Ectodermal cell (in vitro differentiated cells): ENCODE results near the gene DDX59.

Source experiments
- H3K27ac ChIP-seq: 2 replicates; pipeline ENCODE4 v1.7.0; 2013; ENCODE audit warnings: mild to moderate bottlenecking, low read depth, low read length; ENCODE audit not compliant: insufficient read depth, poor library complexity, severe bottlenecking
- H3K27me3 ChIP-seq: 2 replicates; pipeline ENCODE4 v1.7.0; 2013; ENCODE audit warnings: mild to moderate bottlenecking, low read length; ENCODE audit not compliant: insufficient read depth, control insufficient read depth, poor library complexity, severe bottlenecking
- H3K36me3 ChIP-seq: one replicate; pipeline ENCODE4 v1.7.0; 2013; ENCODE audit warnings: low read length; ENCODE audit not compliant: control insufficient read depth, insufficient read depth
- H3K4me1 ChIP-seq: one replicate; pipeline ENCODE4 v1.7.0; 2013; ENCODE audit warnings: low read length; ENCODE audit not compliant: control insufficient read depth, insufficient read depth
- H3K4me3 ChIP-seq: 2 replicates; pipeline ENCODE4 v1.7.0; 2013; ENCODE audit warnings: low read depth, low read length, control low read depth; ENCODE audit not compliant: insufficient read depth
- H3K9me3 ChIP-seq: 2 replicates; pipeline ENCODE4 v1.7.0; 2013; ENCODE audit warnings: mild to moderate bottlenecking, low read length, moderate library complexity; ENCODE audit not compliant: control insufficient read depth
- WGBS, 2 experiments: methylation state at CpG; one replicate each; pipeline ENCODE4 v1.1.7; 2013; ENCODE audit warnings: missing lambda C conversion rate in 2 of 2; 5-methylcytosine and 5-hydroxymethylcytosine counted together

The DDX59 gene

DNA sequence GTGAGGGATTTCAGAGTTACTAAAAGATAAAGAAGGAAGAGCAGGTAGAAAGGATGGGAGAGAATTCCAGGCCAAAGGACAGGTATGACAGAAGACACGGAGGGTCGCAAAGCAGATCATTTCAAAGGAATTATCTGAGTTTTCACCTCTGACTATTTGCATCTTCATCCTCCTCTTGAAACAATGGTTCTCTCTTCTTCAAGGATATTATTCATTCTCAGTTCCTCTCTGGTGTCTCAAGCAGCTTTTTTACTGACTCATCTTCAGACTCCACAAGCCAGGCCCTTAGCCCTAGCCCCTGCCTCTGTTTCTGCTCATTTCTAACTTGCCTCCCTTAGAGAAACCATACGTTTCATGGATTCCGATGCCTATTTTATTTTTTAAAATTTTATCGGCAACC, 15.0 kb downstream of the DDX59 start:
- no peak overlapping the region for H3K27ac ChIP-seq
- H3K4me3 ChIP-seq, result no peak overlapping the region
- H3K9me3 ChIP-seq, result no peaks in the 10 kb centered on the region
- WGBS, 2 experiments, result 92 to 96% methylated on average over 5 of the region's 5 CpGs
- no peaks in the 10 kb centered on the region for H3K4me1 ChIP-seq
- H3K27me3 ChIP-seq, result no peaks in the 10 kb centered on the region
- H3K36me3 ChIP-seq, result peaks cover 17% of the 10 kb centered on the region

DNA sequence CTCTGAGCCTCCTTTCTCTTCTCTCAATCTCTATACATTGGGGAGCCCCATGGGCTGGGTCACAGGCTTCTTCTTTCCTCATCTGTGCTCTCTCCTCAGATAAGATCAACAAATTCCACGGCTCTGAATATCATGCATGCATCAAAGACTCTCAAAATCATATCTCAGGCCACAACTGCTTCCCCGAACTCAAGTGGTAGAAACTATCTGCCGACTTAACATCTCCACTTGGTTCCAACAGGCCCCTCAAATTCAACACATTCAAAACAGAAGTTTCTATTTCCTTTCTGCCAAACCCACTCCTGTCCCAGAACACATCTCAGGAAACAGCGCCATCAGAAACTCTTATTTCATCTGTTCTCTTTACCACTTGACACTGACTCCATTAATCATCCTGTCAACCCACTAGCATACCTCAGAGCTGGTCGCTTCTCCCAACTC, 16.7 kb downstream of the DDX59 start:
- Histone ChIP-seq H3K4me1 (no peaks in the 10 kb centered on the region), H3K9me3 (no peaks in the 10 kb centered on the region), H3K27ac (no peak overlapping the region), H3K27me3 (no peaks in the 10 kb centered on the region), H3K4me3 (no peak overlapping the region), H3K36me3 (peaks cover 15% of the 10 kb centered on the region)
- WGBS, 2 experiments, result 92 to 93% methylated on average over 5 of the region's 5 CpGs

DNA sequence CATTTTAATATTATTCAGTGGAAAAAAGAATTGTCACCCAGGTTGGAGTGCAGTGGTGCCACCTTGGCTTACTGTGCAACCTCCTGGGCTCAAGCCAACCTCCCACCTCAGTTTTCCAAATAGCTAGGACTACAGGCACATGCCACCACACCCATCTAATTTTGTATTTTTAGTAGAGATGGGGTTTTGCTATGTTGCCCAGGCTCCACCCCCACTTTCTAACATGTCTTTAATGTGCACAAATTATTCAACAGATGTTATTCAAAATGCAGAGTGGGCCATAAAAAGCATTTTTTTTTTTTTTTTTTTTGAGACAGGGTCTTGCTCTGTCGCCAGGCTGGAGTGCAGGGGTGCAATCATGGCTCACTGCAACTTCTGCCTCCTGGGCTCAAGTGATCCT, 17.3 kb downstream of the DDX59 start:
- H3K4me1 ChIP-seq, result no peaks in the 10 kb centered on the region
- H3K9me3 ChIP-seq, result no peaks in the 10 kb centered on the region
- H3K27me3 ChIP-seq, result no peaks in the 10 kb centered on the region
- H3K4me3 ChIP-seq, result no peak overlapping the region
- 88% methylated on average over 1 of the region's 1 CpG for WGBS, 2 experiments
- H3K36me3 ChIP-seq, result peaks cover 20% of the 10 kb centered on the region
- H3K27ac ChIP-seq, result no peak overlapping the region

DNA sequence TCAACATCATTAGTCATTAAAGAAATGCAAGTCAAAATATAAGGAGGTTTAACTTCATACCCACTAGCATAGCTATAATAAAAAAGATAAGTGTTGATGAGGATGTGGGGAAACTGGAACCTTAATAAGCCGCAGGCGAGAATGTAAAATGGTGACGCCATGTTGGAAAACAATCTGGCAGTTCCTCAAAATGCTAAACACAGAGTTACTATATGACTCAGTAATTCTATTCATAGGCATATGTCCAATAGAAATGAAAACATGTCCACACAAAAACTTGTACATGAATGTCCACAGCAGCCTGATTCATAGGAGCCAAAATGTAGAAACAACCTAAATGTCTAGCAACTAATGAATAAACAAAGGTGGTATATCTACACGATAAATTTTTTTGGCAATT, 23.2 kb downstream of the DDX59 start:
- Histone ChIP-seq H3K4me1 (no peaks in the 10 kb centered on the region), H3K36me3 (peaks cover 12% of the 10 kb centered on the region), H3K9me3 (no peaks in the 10 kb centered on the region), H3K27ac (no peak overlapping the region), H3K27me3 (no peaks in the 10 kb centered on the region), H3K4me3 (no peak overlapping the region)
- WGBS, 2 experiments, result 100% methylated on average over 4 of the region's 4 CpGs

DNA sequence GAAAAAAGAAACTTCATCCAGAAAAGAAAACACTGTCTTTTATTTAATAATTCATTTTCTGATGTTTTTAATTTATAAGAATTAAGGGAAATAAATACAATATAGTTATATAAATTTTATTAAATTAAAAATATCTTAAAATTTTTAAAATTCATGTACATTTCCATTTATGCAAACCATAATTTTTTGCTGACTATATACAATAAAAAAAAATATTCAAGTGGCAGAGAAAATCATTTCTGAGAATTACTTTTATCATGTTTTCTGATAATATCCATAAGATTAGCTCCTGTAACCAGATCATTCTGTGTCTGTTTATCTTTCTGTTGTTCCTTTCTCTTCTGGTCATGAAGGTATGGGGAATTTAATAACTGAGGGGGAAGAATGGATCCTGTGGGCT, 25.7 kb downstream of the DDX59 start:
- peaks cover 12% of the 10 kb centered on the region for H3K36me3 ChIP-seq
- no peak overlapping the region for H3K27ac ChIP-seq
- no peaks in the 10 kb centered on the region for H3K4me1 ChIP-seq
- H3K4me3 ChIP-seq, result no peak overlapping the region
- H3K27me3 ChIP-seq, result no peaks in the 10 kb centered on the region
- no peaks in the 10 kb centered on the region for H3K9me3 ChIP-seq

DNA sequence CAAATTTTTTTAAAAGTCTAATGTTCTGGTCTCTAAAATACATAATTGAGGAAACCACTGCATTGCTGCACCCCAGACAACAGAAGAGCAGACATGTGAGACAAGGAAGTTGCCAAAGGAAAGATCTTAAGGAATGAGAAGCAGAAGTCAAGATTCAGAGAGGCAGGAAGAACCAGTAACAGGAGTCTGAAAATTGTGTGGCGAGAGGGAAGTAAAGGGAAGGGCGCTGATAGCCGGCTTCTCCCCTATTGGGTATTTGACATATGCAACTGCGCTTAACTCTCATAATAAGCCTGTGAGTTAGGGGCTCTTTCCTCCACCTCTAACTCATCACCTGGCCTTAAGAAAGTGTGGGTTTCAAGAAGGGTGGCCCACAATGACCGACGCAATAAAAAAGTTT, 27.2 kb downstream of the DDX59 start:
- Histone ChIP-seq H3K27me3 (no peaks in the 10 kb centered on the region), H3K4me1 (no peaks in the 10 kb centered on the region), H3K27ac (no peak overlapping the region), H3K36me3 (peaks cover 5% of the 10 kb centered on the region), H3K9me3 (no peaks in the 10 kb centered on the region), H3K4me3 (no peak overlapping the region)
- WGBS, 2 experiments, result 92 to 95% methylated on average over 5 to 6 of the region's 6 CpGs

DNA sequence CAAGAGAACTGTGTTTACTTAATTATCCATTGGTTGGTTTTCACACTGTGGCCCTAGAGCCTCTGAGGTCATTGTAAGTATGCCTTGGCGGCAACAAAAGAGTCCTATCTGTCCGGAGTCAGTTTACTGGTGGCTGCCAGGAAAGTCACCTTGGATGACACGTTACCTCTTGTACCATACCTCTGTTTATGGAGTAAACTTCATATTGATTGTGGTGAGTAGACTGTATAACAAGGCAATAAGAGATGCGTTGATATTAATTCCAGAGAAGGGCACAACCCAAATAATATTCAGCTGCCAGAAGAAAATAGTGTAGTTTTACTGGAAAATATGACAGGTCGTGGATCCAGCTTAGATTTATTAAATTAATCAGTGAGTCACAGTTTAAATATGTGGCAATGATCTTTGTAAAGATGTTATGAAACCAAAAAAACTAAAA, 28.7 kb downstream of the DDX59 start:
- H3K4me1 ChIP-seq, result no peaks in the 10 kb centered on the region
- 88 to 96% methylated on average over 5 of the region's 5 CpGs for WGBS, 2 experiments
- H3K27me3 ChIP-seq, result no peaks in the 10 kb centered on the region
- H3K4me3 ChIP-seq, result no peak overlapping the region
- H3K9me3 ChIP-seq, result no peaks in the 10 kb centered on the region
- peaks cover 1% of the 10 kb centered on the region for H3K36me3 ChIP-seq
- no peak overlapping the region for H3K27ac ChIP-seq

DNA sequence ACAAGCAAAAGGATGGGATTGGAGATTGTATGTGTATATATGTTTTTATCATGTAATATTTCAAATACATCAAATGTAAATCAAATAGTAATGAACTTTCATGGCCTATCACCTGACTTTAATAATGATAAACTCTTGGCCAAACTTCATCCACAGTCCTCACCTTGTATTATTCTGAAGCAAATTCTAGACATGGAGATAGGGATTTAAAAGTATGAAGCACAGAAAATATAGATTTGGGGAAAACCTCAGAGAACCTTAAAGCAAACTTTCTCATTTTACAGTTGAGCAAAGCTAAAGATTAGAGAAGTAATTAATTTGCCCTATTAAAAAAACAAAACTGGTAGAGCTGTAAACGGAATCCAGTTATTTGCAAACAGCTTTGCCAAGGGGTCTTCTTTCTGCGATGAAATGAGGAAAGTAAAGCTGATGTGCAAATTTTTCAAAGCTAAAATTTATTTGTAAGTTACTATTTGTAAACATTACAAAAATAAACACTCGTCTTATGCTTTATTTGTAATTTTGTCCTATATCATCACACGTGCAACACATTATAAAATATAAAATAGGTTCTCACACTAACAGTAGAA, 29.2 kb downstream of the DDX59 start:
- Histone ChIP-seq H3K36me3 (no peaks in the 10 kb centered on the region), H3K4me3 (no peak overlapping the region), H3K27ac (no peak overlapping the region), H3K27me3 (no peaks in the 10 kb centered on the region), H3K9me3 (no peaks in the 10 kb centered on the region), H3K4me1 (no peaks in the 10 kb centered on the region)
- whole genome bisulfite sequencing, 2 experiments, result 92 to 100% methylated on average over 2 to 4 of the region's 4 CpGs

DNA sequence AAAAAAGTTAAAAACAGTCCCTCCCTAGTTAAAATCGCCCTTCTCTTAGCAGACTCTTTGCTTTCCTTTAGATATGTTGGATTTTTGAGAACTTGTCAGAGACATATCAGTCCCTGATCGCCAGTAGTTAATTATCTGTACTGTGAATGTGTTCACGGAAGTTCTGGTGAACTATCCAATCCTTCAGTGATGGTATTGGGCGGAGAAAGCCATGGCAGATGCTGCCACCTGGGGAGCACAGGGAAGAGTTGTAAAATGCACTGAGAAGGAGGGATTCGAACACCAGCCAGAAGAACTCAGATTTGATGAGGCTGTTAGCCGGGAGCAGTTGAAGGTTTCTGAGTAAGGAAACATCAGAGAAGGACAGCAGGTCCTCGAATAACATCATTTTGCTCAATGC, 31.6 kb downstream of the DDX59 start:
- no peaks in the 10 kb centered on the region for H3K27me3 ChIP-seq
- no peak overlapping the region for H3K4me3 ChIP-seq
- H3K27ac ChIP-seq, result no peak overlapping the region
- WGBS, 2 experiments, result 93 to 94% methylated on average over 7 of the region's 7 CpGs
- no peaks in the 10 kb centered on the region for H3K4me1 ChIP-seq
- no peaks in the 10 kb centered on the region for H3K9me3 ChIP-seq
- H3K36me3 ChIP-seq, result no peaks in the 10 kb centered on the region

DNA sequence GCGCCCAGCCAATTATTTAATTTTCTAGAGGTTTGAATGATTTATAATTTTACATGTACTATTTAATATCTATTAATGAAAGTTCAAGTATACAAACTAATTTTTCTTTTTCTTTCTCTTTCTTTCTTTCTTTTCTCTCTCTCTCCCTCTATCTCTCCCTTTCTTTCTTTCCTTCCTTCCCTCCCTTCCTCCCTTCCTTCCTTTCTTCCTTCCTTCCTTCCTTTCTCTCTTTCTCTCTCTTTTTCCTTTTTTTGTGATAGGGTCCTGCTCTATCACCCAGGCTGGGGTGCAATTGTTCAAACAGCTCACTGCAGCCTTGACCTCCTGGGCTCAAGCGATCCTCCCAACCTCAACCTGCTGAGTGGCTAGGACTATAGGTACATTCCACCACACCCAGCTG, 33.0 kb downstream of the DDX59 start:
- Histone ChIP-seq H3K9me3 (no peaks in the 10 kb centered on the region), H3K36me3 (no peaks in the 10 kb centered on the region), H3K4me3 (no peak overlapping the region), H3K27me3 (no peaks in the 10 kb centered on the region), H3K27ac (no peak overlapping the region), H3K4me1 (no peaks in the 10 kb centered on the region)
- WGBS, 2 experiments, result 91 to 95% methylated on average over 1 of the region's 2 CpGs
